Osteoblast (primary cell): ENCODE measurements around the gene TMEM255B. TPM values are rescaled to one million over a fixed set of nuclear protein-coding genes. Genes with fewer than 3 reads are reported as not detected.

Experiments
- DNase-seq: peaks from one replicate; pipeline ENCODE4 v3.0.0; 2011; ENCODE audit warnings: low spot score, mixed read lengths; ENCODE audit not compliant: insufficient read length; ENCODE audit errors: missing footprints
- H2AFZ ChIP-seq: 2 replicates; pipeline ENCODE4 v1.6.0; 2011; ENCODE audit warnings: mild to moderate bottlenecking, low read length
- H3K27ac ChIP-seq: 2 replicates; pipeline ENCODE4 v1.5.1; 2011; ENCODE audit warnings: mild to moderate bottlenecking, low read depth, low read length, moderate library complexity
- H3K27me3 ChIP-seq: 2 replicates; pipeline ENCODE4 v1.6.0; 2012; ENCODE audit warnings: mild to moderate bottlenecking, control low read depth, inconsistent platforms, low read length, moderate library complexity; ENCODE audit not compliant: insufficient read depth
- H3K36me3 ChIP-seq: 2 replicates; pipeline ENCODE4 v1.5.1; 2011; ENCODE audit warnings: mild to moderate bottlenecking, low read length, control low read depth, moderate library complexity; ENCODE audit not compliant: insufficient read depth
- H3K4me1 ChIP-seq: 2 replicates; pipeline ENCODE4 v1.5.1; 2011; ENCODE audit warnings: mild to moderate bottlenecking, low read length, control low read depth, moderate library complexity; ENCODE audit not compliant: insufficient read depth
- H3K4me2 ChIP-seq: 2 replicates; pipeline ENCODE4 v1.6.0; 2011; ENCODE audit warnings: mild to moderate bottlenecking, low read length; ENCODE audit not compliant: insufficient read depth
- H3K4me3 ChIP-seq: fragments of 200-600 bp; sonication (generic); 3 replicates; pipeline ENCODE4 v1.5.1; 2012; ENCODE audit warnings: mild to moderate bottlenecking, low read length, inconsistent platforms; ENCODE audit not compliant: insufficient read depth
- H3K79me2 ChIP-seq: 2 replicates; pipeline ENCODE4 v1.6.0; 2012; ENCODE audit warnings: mild to moderate bottlenecking, low read length, control low read depth, inconsistent platforms; ENCODE audit not compliant: insufficient read depth
- H3K9me3 ChIP-seq: 2 replicates; pipeline ENCODE4 v1.5.1; 2011; ENCODE audit warnings: low read depth, low read length, control low read depth
- H4K20me1 ChIP-seq: 2 replicates; pipeline ENCODE4 v1.6.0; 2012; ENCODE audit warnings: mild to moderate bottlenecking, low read length, control low read depth; ENCODE audit not compliant: insufficient read depth
- CTCF ChIP-seq: IDR thresholded peaks from 2 replicates; pipeline ENCODE4 v1.5.1; 2011; ENCODE audit warnings: mild to moderate bottlenecking, low read depth, low read length, moderate library complexity; ENCODE audit errors: extremely low read depth
- total RNA-seq: library from RNA; depleted of rRNA; stranded (reverse); fragments of >200 nt; gene quantifications from 2 replicates; pipeline ENCODE4 v1.2.3, GENCODE V29; 2012

Gene TMEM255B
- total RNA-seq, 1 donor, result 1.8 TPM

DNA sequence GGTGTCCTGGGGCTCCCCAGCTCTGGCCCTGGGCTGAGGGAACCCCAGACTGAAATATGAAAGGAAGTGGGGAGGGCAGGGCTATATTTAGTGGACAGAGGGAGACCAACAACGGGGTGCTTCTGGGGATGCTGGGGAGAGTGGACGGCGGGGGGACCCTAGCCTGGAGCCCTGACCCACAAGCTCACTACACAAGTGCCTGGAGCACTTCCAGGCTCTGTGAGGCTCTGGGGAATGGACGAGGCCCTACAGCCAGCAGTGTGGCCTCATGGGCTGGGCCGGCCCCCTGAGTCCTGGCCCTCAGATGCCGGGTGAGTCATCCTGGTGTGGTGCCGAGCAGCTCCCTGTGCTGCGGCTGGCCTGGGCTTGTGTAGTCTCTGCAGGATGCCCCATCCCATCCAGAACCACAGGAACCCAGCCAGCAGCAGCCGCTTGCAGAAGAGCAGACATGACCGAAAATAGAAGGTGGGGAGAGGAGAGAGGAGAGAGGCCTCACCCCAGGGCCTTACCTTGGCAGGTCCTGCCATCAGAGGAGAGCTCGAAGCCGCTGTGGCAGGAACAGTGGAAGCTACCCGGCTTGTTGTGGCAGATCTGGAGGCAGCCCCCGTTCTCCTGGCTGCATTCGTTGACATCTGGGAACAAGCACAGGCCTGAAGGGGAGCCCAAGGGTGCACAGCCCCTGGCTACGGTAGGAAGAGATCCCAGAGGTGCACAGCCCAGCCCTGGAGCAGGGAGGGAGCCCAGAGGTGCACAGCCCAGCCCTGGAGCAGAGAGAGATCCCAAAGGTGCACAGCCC, 78.7 kb downstream of the TMEM255B start:
- peaks cover 45% of the 10 kb centered on the region for H3K36me3 ChIP-seq
- peaks cover 39% of the 10 kb centered on the region for H3K79me2 ChIP-seq
- peak overlapping the region; percentile 53 for H3K4me2 ChIP-seq
- H3K27ac ChIP-seq, result peak overlapping the region; percentile 98
- no peak for TF ChIP-seq CTCF
- H3K9me3 ChIP-seq, result no peaks in the 10 kb centered on the region
- H3K4me3 ChIP-seq, result peak overlapping the region; percentile 52
- DNase-seq, result peak; percentile 100
- H3K27me3 ChIP-seq, result no peaks in the 10 kb centered on the region
- H2AFZ ChIP-seq, result no peak overlapping the region
- peaks cover 37% of the 10 kb centered on the region for H3K4me1 ChIP-seq
- peaks cover 31% of the 10 kb centered on the region for H4K20me1 ChIP-seq

- Histone ChIP-seq H3K4me1 (peaks cover 37% of the 10 kb centered on the region), H3K9me3 (no peaks in the 10 kb centered on the region), H3K4me3 (peak overlapping the region; percentile 25), H3K27ac (no peak overlapping the region), H3K79me2 (peaks cover 49% of the 10 kb centered on the region), H2AFZ (no peak overlapping the region), H3K36me3 (peaks cover 43% of the 10 kb centered on the region), H3K27me3 (no peaks in the 10 kb centered on the region), H4K20me1 (peaks cover 40% of the 10 kb centered on the region), H3K4me2 (peak overlapping the region; percentile 53)
- no peak for TF ChIP-seq CTCF
- no peak for DNase-seq
Measured at GRCh38 chr13:113838711-113839201, 79.7 kb downstream of the TMEM255B start.

GRCh38 chr13:113839536-113840204, 80.6 kb downstream of the TMEM255B start:
- no peaks in the 10 kb centered on the region for H3K27me3 ChIP-seq
- H4K20me1 ChIP-seq, result peaks cover 46% of the 10 kb centered on the region
- no peak overlapping the region for H3K4me3 ChIP-seq
- TF ChIP-seq CTCF, result no peak
- no peak overlapping the region for H3K27ac ChIP-seq
- no peak overlapping the region for H2AFZ ChIP-seq
- peaks cover 37% of the 10 kb centered on the region for H3K4me1 ChIP-seq
- peaks cover 43% of the 10 kb centered on the region for H3K36me3 ChIP-seq
- no peak for DNase-seq
- no peak overlapping the region for H3K4me2 ChIP-seq
- H3K79me2 ChIP-seq, result peaks cover 57% of the 10 kb centered on the region
- no peaks in the 10 kb centered on the region for H3K9me3 ChIP-seq
